Inflammatory macrophage treated with lipopolysaccharide for 1 hour (primary cell): ENCODE measurements around the gene FRZB.

Source experiments
- DNase-seq, 2 donors: peaks; one replicate each; pipeline ENCODE4 v3.0.0-alpha.2; 2020 to 2022

The FRZB gene

GRCh38 chr2:182784058-182784706 lies 82.3 kb downstream of the FRZB start:
- no peak for DNase-seq
